ENCODE results near the gene LTC4S. TPM values are rescaled to one million over a fixed set of nuclear protein-coding genes. Genes with fewer than 3 reads are reported as not detected.

Gene LTC4S
- total and polyA plus RNA-seq, 9 of the 15 experiments (the other 6 are each of a cell fraction or from before 2014, with no cell fraction given): 0.17 to 0.77 (median 0.75) TPM; not detected in 6

DNA sequence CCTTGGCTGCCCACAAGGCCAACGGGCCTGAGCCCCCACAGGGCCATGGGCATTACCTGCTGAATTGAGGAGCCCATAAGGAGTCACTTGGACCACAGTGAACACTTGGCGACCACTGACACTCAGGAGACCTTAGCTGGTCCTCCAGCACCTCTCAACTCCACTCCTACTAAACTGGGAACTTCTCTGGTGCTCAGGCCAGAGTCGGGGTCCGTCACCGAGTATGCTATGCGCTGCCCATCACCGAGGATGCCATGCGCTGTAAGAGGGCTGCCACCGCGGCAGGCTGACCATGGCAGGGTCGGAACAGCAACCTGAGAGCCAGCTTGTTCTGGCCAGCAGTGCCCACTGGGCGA is 26.3 kb downstream of the LTC4S start (continued):
- TF ChIP-seq, protein P1, sequence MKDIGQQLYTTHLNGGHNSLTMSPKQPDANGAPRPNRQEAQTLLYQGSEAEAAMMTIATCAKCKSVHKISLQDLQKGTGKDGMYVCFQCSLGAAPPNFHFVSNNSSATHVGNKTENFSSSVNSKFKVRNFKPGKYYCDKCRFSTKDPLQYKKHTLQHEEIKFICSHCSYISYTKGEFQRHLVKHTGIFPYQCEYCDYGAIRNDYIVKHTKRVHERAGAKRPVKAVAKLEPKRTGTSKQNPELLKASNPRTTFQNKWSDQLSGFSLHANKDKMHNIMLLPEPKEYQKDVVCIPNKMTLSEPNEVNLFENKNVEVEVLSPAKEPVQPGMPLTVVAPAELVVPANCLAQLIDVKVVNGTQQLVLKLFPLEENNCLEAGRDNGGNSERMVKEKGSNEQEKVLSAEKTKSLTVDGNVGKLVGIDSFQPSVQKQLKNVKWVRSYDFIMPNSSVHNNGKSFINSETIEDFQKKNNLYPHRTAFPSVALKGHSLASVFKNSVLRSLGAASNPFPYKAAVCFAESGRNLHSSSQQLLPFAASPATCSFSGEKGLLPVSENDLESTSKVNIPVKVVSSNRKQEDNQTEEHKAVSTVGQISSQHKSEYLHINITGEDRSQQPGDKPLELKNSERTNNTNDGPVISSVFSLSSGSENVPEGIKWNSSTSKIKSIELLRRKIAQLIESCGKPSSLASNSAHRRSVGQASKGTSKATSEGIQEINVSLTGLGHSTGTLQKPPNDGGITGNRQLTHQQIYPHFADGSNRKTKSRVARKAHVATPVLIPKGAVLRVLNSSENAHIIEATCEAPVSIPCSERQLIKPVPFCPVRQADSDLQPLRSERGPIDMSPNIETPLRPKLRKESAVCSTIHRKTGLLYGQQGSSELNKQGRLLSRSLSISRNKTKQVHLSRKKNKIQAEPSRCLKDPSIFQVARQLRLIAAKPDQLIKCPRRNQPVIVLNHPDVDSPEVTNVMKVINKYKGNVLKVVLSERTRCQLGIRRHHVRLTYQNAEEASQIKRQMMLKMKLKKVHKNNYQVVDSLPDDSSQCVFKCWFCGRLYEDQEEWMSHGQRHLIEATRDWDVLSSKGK (CRISPR knock-in tag; IDR thresholded peaks at IDR 0.05): no peak
- TF ChIP-seq RCOR1 (IDR thresholded peaks at IDR 0.05; ENCODE audit: borderline replicate concordance in 1 of 2, low read depth in 2 of 2, low read length in 2 of 2) (no peak), SIN3B (IDR thresholded peaks at IDR 0.05; ENCODE audit: low read depth) (no peak), GABPB1 (CRISPR knock-in tag; IDR thresholded peaks at IDR 0.05) (no peak), RHOXF2B (CRISPR knock-in tag; conservative IDR thresholded peaks at IDR 0.05) (no peak), ZNF76 (CRISPR knock-in tag; IDR thresholded peaks at IDR 0.05; ENCODE audit: borderline replicate concordance) (peak; percentile 71; the same call in 1 of the 2 replicates), SREBF2 (CRISPR knock-in tag; IDR thresholded peaks at IDR 0.05) (no peak), KDM1A (IDR thresholded peaks at IDR 0.05) (no peak)
- TF ChIP-seq, protein P2, sequence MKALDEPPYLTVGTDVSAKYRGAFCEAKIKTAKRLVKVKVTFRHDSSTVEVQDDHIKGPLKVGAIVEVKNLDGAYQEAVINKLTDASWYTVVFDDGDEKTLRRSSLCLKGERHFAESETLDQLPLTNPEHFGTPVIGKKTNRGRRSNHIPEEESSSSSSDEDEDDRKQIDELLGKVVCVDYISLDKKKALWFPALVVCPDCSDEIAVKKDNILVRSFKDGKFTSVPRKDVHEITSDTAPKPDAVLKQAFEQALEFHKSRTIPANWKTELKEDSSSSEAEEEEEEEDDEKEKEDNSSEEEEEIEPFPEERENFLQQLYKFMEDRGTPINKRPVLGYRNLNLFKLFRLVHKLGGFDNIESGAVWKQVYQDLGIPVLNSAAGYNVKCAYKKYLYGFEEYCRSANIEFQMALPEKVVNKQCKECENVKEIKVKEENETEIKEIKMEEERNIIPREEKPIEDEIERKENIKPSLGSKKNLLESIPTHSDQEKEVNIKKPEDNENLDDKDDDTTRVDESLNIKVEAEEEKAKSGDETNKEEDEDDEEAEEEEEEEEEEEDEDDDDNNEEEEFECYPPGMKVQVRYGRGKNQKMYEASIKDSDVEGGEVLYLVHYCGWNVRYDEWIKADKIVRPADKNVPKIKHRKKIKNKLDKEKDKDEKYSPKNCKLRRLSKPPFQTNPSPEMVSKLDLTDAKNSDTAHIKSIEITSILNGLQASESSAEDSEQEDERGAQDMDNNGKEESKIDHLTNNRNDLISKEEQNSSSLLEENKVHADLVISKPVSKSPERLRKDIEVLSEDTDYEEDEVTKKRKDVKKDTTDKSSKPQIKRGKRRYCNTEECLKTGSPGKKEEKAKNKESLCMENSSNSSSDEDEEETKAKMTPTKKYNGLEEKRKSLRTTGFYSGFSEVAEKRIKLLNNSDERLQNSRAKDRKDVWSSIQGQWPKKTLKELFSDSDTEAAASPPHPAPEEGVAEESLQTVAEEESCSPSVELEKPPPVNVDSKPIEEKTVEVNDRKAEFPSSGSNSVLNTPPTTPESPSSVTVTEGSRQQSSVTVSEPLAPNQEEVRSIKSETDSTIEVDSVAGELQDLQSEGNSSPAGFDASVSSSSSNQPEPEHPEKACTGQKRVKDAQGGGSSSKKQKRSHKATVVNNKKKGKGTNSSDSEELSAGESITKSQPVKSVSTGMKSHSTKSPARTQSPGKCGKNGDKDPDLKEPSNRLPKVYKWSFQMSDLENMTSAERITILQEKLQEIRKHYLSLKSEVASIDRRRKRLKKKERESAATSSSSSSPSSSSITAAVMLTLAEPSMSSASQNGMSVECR (CRISPR knock-in tag; IDR thresholded peaks at IDR 0.05): no peak
- TF ChIP-seq, protein P3, sequence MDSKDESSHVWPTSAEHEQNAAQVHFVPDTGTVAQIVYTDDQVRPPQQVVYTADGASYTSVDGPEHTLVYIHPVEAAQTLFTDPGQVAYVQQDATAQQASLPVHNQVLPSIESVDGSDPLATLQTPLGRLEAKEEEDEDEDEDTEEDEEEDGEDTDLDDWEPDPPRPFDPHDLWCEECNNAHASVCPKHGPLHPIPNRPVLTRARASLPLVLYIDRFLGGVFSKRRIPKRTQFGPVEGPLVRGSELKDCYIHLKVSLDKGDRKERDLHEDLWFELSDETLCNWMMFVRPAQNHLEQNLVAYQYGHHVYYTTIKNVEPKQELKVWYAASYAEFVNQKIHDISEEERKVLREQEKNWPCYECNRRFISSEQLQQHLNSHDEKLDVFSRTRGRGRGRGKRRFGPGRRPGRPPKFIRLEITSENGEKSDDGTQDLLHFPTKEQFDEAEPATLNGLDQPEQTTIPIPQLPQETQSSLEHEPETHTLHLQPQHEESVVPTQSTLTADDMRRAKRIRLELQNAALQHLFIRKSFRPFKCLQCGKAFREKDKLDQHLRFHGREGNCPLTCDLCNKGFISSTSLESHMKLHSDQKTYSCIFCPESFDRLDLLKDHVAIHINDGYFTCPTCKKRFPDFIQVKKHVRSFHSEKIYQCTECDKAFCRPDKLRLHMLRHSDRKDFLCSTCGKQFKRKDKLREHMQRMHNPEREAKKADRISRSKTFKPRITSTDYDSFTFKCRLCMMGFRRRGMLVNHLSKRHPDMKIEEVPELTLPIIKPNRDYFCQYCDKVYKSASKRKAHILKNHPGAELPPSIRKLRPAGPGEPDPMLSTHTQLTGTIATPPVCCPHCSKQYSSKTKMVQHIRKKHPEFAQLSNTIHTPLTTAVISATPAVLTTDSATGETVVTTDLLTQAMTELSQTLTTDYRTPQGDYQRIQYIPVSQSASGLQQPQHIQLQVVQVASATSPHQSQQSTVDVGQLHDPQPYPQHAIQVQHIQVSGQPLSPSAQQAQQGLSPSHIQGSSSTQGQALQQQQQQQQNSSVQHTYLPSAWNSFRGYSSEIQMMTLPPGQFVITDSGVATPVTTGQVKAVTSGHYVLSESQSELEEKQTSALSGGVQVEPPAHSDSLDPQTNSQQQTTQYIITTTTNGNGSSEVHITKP (IDR thresholded peaks at IDR 0.05; ENCODE audit: partially characterized antibody): no peak

Data from K562 (cell line).